ENCODE measurements around the gene FSTL3.
"Not testable (repeated sequence)": the region's sequence is repeated elsewhere in the genome, so short reads cannot be mapped to it uniquely, and the experiment has no call there.

DNA sequence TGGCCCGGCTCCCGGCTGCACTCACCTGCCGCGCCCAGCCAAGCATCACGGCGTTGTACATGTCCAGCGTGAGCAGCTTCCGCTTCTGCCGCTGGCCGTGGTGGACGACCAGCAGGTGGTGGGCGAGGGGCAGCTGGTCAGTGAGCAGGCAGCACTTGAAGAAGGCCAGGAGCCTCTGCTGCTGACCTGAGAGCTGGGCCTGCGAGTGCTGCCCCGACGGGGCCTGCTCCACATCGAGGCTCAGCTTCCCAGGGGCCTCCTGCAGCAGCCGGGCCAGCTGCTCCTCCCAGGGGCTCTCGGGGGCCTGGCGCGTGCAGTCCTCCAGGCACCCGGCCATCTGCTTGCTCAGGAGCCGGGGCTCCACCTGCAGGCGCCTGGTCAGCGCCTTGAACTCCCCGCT lies 46.7 kb upstream of the FSTL3 start:
- not testable (repeated sequence) for TF ChIP-seq POLR2A (IDR thresholded peaks at IDR 0.05)
- TF ChIP-seq, protein P1, sequence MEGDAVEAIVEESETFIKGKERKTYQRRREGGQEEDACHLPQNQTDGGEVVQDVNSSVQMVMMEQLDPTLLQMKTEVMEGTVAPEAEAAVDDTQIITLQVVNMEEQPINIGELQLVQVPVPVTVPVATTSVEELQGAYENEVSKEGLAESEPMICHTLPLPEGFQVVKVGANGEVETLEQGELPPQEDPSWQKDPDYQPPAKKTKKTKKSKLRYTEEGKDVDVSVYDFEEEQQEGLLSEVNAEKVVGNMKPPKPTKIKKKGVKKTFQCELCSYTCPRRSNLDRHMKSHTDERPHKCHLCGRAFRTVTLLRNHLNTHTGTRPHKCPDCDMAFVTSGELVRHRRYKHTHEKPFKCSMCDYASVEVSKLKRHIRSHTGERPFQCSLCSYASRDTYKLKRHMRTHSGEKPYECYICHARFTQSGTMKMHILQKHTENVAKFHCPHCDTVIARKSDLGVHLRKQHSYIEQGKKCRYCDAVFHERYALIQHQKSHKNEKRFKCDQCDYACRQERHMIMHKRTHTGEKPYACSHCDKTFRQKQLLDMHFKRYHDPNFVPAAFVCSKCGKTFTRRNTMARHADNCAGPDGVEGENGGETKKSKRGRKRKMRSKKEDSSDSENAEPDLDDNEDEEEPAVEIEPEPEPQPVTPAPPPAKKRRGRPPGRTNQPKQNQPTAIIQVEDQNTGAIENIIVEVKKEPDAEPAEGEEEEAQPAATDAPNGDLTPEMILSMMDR (IDR thresholded peaks at IDR 0.05 in 4 of 5, conservative IDR thresholded peaks at IDR 0.05 in 1 of 5), result not testable (repeated sequence)
